Measurements from ENCODE around the gene FOXP1. TPM values are rescaled to one million over a fixed set of nuclear protein-coding genes. Genes with fewer than 3 reads are reported as not detected.

FOXP1 gene
- total RNA-seq, 1 donor from 2014 or later: 27.3 TPM

DNA sequence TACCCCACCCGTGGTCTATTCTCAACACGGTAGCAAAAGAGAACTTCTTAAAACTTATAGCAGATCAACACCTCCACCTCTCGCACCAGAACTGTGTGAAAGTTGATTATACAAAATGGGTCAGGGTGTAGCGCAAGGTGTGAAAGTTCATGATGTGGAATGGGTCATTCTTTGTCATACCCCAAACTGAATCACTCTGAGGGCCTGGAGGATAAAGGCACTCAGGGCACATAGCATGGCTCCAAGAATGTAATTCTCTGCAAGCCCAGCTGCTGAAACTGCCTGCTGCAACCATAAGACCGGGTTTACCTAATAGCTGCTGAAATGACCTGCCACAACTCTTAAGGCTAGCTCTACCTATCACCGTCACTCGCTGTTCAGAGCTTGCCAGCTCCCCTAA, 70.0 kb downstream of the FOXP1 start:
- Histone ChIP-seq H4K20me1 (ENCODE audit: low read depth) (peaks cover 31% of the 10 kb centered on the region), H2AFZ (replicated peaks) (no peak overlapping the region), H3F3A (ENCODE audit: low read depth) (no peaks in the 10 kb centered on the region), H3K9ac (no peak overlapping the region), H3K79me2 (ENCODE audit: low read depth) (no peaks in the 10 kb centered on the region), H3K4me2 (no peak overlapping the region), H3K9me3 (ENCODE audit: low read depth) (no peaks in the 10 kb centered on the region), H3K4me1 (peaks cover 16% of the 10 kb centered on the region), H3K36me3 (no peaks in the 10 kb centered on the region), H3K27me3 (no peaks in the 10 kb centered on the region), H3K4me3 (no peak overlapping the region), H3K27ac (no peak overlapping the region)
- TF ChIP-seq EZH2 (IDR thresholded peaks at IDR 0.05) (no peak), EZH2phosphoT487 (IDR thresholded peaks at IDR 0.05) (no peak)
- TF ChIP-seq, protein P1, sequence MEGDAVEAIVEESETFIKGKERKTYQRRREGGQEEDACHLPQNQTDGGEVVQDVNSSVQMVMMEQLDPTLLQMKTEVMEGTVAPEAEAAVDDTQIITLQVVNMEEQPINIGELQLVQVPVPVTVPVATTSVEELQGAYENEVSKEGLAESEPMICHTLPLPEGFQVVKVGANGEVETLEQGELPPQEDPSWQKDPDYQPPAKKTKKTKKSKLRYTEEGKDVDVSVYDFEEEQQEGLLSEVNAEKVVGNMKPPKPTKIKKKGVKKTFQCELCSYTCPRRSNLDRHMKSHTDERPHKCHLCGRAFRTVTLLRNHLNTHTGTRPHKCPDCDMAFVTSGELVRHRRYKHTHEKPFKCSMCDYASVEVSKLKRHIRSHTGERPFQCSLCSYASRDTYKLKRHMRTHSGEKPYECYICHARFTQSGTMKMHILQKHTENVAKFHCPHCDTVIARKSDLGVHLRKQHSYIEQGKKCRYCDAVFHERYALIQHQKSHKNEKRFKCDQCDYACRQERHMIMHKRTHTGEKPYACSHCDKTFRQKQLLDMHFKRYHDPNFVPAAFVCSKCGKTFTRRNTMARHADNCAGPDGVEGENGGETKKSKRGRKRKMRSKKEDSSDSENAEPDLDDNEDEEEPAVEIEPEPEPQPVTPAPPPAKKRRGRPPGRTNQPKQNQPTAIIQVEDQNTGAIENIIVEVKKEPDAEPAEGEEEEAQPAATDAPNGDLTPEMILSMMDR (IDR thresholded peaks at IDR 0.05): no peak
- peaks cover 15% of the 10 kb centered on the region for H3K4me1 Mint-ChIP-seq
- no peaks in the 10 kb centered on the region for H3K9me3 Mint-ChIP-seq
- H3K36me3 Mint-ChIP-seq: peaks cover 4% of the 10 kb centered on the region
- no peaks in the 10 kb centered on the region for H3K27me3 Mint-ChIP-seq (ENCODE audit: insufficient read depth, low read depth)
- H3K27ac Mint-ChIP-seq: no peak overlapping the region
- DNase-seq (ENCODE audit: low spot score): no peak
- no peak overlapping the region for H3K4me3 Mint-ChIP-seq

DNA sequence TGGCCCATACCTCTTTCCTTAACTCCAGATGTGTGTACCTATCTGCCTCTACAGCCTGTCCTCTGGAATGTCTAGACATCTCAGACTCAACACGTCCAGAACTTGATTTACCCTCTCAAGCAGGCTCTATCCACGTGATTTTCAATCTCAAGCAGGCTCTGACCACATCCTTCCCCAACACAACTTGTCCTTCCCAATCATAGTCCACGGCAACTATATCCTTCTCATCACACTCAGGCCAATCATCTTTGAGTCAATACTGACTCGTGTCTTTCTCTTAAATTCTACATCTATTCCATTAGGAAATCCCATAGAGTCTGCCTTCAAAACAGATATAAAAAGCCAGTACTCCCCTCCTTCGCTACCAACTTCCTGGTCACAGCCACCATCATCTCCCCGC, 70.4 kb downstream of the FOXP1 start:
- Histone ChIP-seq H3K4me2 (no peak overlapping the region), H3K27ac (no peak overlapping the region), H3K27me3 (no peaks in the 10 kb centered on the region), H3K9ac (no peak overlapping the region), H3K4me1 (peaks cover 16% of the 10 kb centered on the region), H3K79me2 (ENCODE audit: low read depth) (no peaks in the 10 kb centered on the region), H3K9me3 (ENCODE audit: low read depth) (no peaks in the 10 kb centered on the region), H3F3A (ENCODE audit: low read depth) (no peaks in the 10 kb centered on the region), H4K20me1 (ENCODE audit: low read depth) (peaks cover 31% of the 10 kb centered on the region), H2AFZ (replicated peaks) (no peak overlapping the region), H3K36me3 (no peaks in the 10 kb centered on the region), H3K4me3 (no peak overlapping the region)
- no peak overlapping the region for H3K27ac Mint-ChIP-seq
- H3K27me3 Mint-ChIP-seq (ENCODE audit: insufficient read depth, low read depth): no peaks in the 10 kb centered on the region
- TF ChIP-seq, protein P1 (IDR thresholded peaks at IDR 0.05): no peak
- no peak for TF ChIP-seq EZH2phosphoT487 (IDR thresholded peaks at IDR 0.05)
- no peak for TF ChIP-seq EZH2 (IDR thresholded peaks at IDR 0.05)
- H3K4me3 Mint-ChIP-seq: no peak overlapping the region
- no peaks in the 10 kb centered on the region for H3K9me3 Mint-ChIP-seq
- H3K4me1 Mint-ChIP-seq: peaks cover 15% of the 10 kb centered on the region
- DNase-seq (ENCODE audit: low spot score): no peak
- peaks cover 3% of the 10 kb centered on the region for H3K36me3 Mint-ChIP-seq

DNA sequence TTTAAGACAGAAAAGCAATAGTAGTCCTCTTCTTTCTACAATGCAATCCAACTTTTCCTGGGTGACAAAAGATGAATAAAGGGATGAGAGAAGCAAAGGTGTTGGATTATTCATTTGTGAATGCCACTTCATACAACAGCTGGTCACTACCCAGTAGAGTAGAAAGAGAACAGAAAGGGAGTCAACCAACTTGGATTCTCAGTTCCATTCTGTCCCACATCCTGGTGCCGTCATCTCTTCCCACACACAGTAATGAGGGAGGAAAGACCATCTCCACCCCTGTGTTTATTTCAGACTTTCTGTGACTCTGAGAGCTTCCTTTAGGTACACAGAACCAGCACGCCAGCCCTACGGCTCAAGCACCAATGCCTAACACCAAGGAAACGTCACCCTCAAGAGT, 71.0 kb downstream of the FOXP1 start:
- Histone ChIP-seq H2AFZ (replicated peaks) (no peak overlapping the region), H4K20me1 (ENCODE audit: low read depth) (peaks cover 31% of the 10 kb centered on the region), H3K4me2 (no peak overlapping the region), H3K4me1 (peaks cover 16% of the 10 kb centered on the region), H3F3A (ENCODE audit: low read depth) (no peaks in the 10 kb centered on the region), H3K9me3 (ENCODE audit: low read depth) (no peaks in the 10 kb centered on the region), H3K27me3 (no peaks in the 10 kb centered on the region), H3K79me2 (ENCODE audit: low read depth) (no peaks in the 10 kb centered on the region), H3K4me3 (no peak overlapping the region), H3K36me3 (no peaks in the 10 kb centered on the region), H3K27ac (no peak overlapping the region), H3K9ac (no peak overlapping the region)
- Mint-ChIP-seq H3K4me3 (no peak overlapping the region), H3K4me1 (peaks cover 13% of the 10 kb centered on the region), H3K36me3 (peaks cover 3% of the 10 kb centered on the region), H3K27ac (no peak overlapping the region), H3K9me3 (no peaks in the 10 kb centered on the region), H3K27me3 (ENCODE audit: insufficient read depth, low read depth) (no peaks in the 10 kb centered on the region)
- DNase-seq (ENCODE audit: low spot score): no peak
- no peak for TF ChIP-seq EZH2phosphoT487 (IDR thresholded peaks at IDR 0.05)
- TF ChIP-seq, protein P1 (IDR thresholded peaks at IDR 0.05): no peak

All from neural progenitor cell (in vitro differentiated cells).